Gastrocnemius medialis (tissue), 4 donors: Measurements from ENCODE around the gene PYGL.

Experiments
- CTCF ChIP-seq, 5 experiments: fragments of 450-650 bp in 3 of 5; fragments of 200-600 bp in 2 of 5; sonication (generic) in 2 of 5; IDR thresholded peaks in 4 of 5; conservative IDR thresholded peaks in 1 of 5; 1 replicate in 4 of 5; 2 replicates in 1 of 5; pipeline ENCODE4 v1.5.1; 2016 to 2019; ENCODE audit warnings: antibody characterized with exemption in 5 of 5, mild to moderate bottlenecking in 3 of 5, moderate library complexity in 3 of 5
- POLR2A ChIP-seq, 2 donors: fragments of 450-650 bp; IDR thresholded peaks; one replicate each; pipeline ENCODE4 v1.6.1; 2017; ENCODE audit warnings: antibody characterized with exemption in 2 of 2, mild to moderate bottlenecking in 2 of 2, moderate library complexity in 2 of 2

GRCh38 chr14:50944647-50945413 lies 547 bp upstream of the PYGL start:
- TF ChIP-seq CTCF (IDR thresholded peaks at IDR 0.05 in 4 of 5, conservative IDR thresholded peaks at IDR 0.05 in 1 of 5) (no peak), POLR2A (IDR thresholded peaks at IDR 0.05) (peak in 1 of 2 donors; percentile 6)
